A549 treated with AZD9567 at 1 μM for 4 hours (cell line): Measurements from ENCODE around the gene HHATL. TPM values are rescaled to one million over a fixed set of nuclear protein-coding genes. Genes with fewer than 3 reads are reported as not detected.

Experiments used
- total RNA-seq: library from RNA; stranded (reverse); fragments of 200-300 nt; extraction: Qiagen RNA extraction; gene quantifications from 5 replicates; pipeline ENCODE4 v1.2.3, GENCODE V29; 2022; ENCODE audit not compliant: insufficient read depth

Gene HHATL, protein sequence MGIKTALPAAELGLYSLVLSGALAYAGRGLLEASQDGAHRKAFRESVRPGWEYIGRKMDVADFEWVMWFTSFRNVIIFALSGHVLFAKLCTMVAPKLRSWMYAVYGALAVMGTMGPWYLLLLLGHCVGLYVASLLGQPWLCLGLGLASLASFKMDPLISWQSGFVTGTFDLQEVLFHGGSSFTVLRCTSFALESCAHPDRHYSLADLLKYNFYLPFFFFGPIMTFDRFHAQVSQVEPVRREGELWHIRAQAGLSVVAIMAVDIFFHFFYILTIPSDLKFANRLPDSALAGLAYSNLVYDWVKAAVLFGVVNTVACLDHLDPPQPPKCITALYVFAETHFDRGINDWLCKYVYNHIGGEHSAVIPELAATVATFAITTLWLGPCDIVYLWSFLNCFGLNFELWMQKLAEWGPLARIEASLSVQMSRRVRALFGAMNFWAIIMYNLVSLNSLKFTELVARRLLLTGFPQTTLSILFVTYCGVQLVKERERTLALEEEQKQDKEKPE
- not detected in 5 replicates for total RNA-seq

GRCh38 chr3:42702066-42702951 is at the start of gene HHATL:
Gene HHATL, minus strand, starts transcription at chr3:42702798. Its CDS starts 1,972 bp downstream, at chr3:42700826.

GRCh38 chr3:42685363-42685881 is 17.2 kb downstream of the HHATL start, which contains the start of gene KLHL40:
Gene KLHL40, plus strand, starts transcription at chr3:42685537. Its CDS starts 82 bp downstream, at chr3:42685619.

GRCh38 chr3:42653560-42654330 is 48.9 kb downstream of the HHATL start, which contains the start of gene ZBTB47:
Gene ZBTB47, plus strand, starts transcription at chr3:42653697. Its CDS starts 4,659 bp downstream, at chr3:42658356.

Other genes with a start within 250 kb of the HHATL start
- 0.91 to 3.6 TPM (median 1.2 TPM) in 5 replicates for gene VIPR1, start 200.2 kb downstream of the HHATL start, total RNA-seq
- 29.0 to 36.2 TPM (median 35.2 TPM) in 5 replicates for gene SEC22C, start 120.8 kb downstream of the HHATL start, total RNA-seq
- 17.4 to 21.7 TPM (median 18.1 TPM) in 5 replicates for gene SS18L2, start 111.9 kb downstream of the HHATL start, total RNA-seq
- 9.4 to 13.2 TPM (median 12.5 TPM) in 5 replicates for gene NKTR, start 102.1 kb downstream of the HHATL start, total RNA-seq
- gene ZBTB47, start 49.1 kb downstream of the HHATL start, total RNA-seq, result 5.2 to 6.8 TPM (median 5.9 TPM) in 5 replicates
- not detected in 5 replicates for gene KLHL40, start 17.3 kb downstream of the HHATL start, total RNA-seq
- 0.33 to 0.78 TPM (median 0.49 TPM) in 4 of 5 replicates, not detected in the other for gene CCDC13, start 70.5 kb upstream of the HHATL start, total RNA-seq
- gene HIGD1A, start 101.7 kb upstream of the HHATL start, total RNA-seq, result 69.9 to 108 TPM (median 80.0 TPM) in 5 replicates
- gene ACKR2, start 106.6 kb upstream of the HHATL start, total RNA-seq, result 0.02 to 0.14 TPM (median 0.09 TPM) in 3 of 5 replicates, not detected in the others
- not detected in 5 replicates for gene CYP8B1, start 173.1 kb upstream of the HHATL start, total RNA-seq
- gene ZNF662, start 203.3 kb upstream of the HHATL start, total RNA-seq, result not detected in 5 replicates